NCI-H1105 (cell line): ENCODE results near the gene SSB.
"Not testable (repeated sequence)": the region's sequence is repeated elsewhere in the genome, so short reads cannot be mapped to it uniquely, and the experiment has no call there.

ENCODE experiments used
- DNase-seq: peaks from one replicate; lab custom pipeline; 2025; lab: John Stamatoyannopoulos, UW

SSB gene

GRCh38 chr2:169838743-169839489 is 40.2 kb downstream of the SSB start:
- no peak for DNase-seq

GRCh38 chr2:169839954-169840746 is 41.5 kb downstream of the SSB start:
- DNase-seq = no peak

GRCh38 chr2:169840747-169841142 is 42.1 kb downstream of the SSB start:
- no peak for DNase-seq

GRCh38 chr2:169841625-169842024 is 43.0 kb downstream of the SSB start:
- not testable (repeated sequence) for DNase-seq

- no peak for DNase-seq
Measured at GRCh38 chr2:169845016-169845415, 46.3 kb downstream of the SSB start.

- DNase-seq = peak; percentile 9
Measured at GRCh38 chr2:169848959-169849693, 50.5 kb downstream of the SSB start.

DNA sequence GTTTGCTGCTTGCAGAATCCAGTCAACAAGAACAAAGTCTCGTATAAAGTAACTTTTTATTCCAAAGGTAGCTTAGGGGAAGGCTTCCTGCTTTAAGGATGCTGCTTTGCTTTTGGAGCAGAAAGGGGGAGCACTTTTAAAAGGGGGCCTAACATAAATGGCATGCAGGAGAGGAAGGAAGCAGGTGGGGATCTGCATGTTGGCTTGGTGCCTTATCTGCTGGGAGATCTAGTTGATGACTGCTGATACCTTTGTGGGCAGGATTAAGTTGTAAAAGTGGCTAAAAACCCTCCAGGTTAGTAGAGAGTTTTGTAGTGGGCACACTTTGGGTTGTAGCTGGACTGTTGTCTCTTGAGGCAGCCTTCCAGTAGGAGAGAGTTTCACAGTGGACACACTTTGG is 51.0 kb downstream of the SSB start:
- DNase-seq = no peak

DNA sequence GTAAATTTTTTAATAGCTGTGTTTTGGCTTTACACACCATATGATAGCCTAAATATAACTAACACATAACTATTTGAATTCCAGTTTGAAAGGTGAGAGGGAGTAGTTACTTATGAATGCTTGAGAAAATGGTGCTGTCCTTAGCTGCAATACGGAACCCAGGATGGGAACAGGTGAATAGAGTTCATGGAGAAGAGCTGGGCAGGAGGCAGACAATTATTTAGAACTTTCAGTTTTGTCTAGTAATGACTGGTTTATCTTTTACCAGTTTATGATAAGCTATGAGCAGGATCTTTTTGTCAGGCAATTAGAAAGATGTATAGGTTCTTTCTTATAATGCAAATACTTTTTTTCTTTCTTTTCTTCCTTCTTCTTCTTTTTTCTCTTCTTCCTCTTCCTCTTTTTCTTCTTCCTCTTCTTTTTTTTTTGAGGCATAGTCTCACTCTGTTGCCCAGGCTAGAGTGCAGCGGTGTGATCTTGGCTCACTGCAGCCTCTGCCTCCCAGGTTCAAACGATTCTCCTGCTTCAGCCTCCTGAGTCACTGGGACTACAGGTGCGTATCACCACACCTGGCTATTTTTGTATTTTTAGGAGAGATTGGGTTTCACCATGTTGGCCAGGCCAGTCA is 54.5 kb downstream of the SSB start:
- DNase-seq = no peak

GRCh38 chr2:169855281-169856258 is 56.9 kb downstream of the SSB start:
- not testable (repeated sequence) for DNase-seq

DNA sequence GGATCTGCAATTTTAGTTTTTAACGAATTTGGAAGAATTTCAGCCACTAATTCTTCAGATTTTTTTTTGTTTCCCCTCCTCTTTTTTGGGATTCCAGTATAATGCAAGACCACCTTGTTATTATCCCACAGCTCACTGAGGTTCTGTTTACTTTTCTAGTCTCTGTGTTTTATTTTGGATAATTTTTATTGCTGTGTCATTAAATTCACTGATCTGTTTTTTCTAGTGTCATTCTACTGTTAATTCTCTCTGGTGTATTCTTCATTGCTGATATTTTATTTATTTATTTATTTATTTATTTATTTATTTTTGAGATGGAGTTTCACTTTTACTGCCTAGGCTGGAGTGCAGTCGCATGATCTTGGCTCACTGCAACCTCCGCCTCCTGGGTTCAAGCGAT is 60.8 kb downstream of the SSB start:
- no peak for DNase-seq

DNA sequence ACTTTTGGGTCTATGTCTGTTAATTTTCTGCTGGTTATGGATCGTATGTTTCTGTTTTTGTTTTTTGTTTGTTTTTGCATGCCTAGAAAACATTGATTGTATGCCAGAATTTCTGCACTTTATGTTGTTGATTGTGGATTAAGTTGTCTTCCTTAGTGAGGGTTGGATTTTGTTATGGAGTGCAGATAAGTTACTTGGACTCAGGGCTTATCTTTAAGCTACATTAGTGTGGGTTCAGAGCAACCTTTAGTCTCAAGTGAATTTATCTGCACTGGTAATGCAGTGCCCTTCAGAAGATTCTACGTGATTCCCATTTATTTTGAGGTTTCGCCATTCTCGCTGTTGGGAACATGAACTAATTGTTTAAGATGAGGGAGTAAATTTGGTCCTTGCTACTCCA is 61.5 kb downstream of the SSB start:
- no peak for DNase-seq
